GM19240 (cell line): ENCODE measurements around the gene NOXO1.

Source experiments
- DNase-seq: peaks from one replicate; pipeline ENCODE4 v3.0.0; 2011; ENCODE audit warnings: low spot score; ENCODE audit not compliant: insufficient read length

The NOXO1 gene

DNA sequence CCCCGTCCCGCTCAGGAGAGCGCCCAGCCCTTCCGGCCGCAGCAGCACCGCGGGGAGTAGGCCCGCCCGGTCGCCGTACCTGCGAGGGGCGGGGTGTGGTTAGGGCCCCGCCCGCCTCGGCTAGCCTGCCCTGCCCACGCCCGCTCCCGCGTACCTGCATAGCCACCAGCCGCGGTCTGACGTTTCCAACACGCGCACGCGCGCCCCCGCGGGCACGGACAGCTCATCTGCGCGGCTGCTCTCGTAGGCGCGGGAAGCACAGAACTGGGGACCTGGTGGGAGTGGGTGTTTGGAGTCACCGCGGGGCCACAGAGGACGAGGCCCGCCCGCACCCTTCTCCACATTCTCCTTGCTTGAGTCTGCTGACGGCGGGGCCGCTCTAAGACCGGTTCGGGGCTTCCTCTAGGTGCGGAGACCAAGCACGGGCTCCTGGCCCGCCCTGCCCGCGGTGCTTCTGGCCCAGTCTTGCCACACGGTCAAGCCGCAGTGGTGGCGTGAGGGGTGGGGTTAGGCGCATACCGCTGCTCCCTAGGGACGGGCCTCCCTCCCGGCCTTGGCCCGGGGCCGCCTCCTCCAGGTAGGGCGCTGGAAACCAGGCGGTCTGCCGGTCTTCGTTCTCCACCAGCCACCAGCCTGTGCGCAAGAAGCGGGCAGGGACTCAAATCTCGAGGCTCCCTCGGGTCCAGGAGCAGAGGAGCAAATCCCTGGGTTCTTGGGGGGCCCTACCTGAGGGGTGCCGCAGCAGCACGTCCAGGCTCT lies 1.8 kb downstream of the NOXO1 start:
- no peak for DNase-seq

DNA sequence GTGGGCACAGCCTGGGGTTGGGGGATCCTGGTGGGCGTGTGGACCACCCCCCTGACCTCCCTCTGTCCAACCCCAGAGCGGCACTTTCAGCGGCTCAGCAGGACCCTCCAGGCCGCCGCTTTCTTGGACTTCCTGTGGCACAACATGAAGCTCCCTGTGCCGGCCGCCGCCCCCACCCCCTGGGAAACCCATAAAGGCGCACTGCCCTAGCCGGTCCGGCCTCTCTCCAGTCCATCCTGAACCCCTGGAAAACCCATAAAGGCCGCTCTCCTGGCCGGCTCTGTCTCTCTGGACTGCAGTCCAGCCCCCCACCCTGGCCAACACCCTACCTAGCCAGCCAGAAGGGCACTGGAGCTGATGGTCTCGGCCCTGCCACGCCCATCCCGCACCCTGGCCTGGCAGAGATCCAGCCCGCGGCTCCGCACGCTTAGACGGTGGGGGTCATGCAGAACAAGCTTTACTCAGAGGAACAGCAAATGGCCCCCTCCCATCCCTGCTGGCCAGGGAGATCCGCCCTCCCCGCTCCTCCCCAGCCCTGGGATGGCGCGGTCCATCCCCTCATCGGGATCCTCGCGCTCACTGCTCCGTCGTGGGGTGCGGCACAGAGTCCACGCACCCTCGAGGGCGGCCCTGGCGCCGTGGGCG lies 2.7 kb downstream of the NOXO1 start:
- DNase-seq = no peak

DNA sequence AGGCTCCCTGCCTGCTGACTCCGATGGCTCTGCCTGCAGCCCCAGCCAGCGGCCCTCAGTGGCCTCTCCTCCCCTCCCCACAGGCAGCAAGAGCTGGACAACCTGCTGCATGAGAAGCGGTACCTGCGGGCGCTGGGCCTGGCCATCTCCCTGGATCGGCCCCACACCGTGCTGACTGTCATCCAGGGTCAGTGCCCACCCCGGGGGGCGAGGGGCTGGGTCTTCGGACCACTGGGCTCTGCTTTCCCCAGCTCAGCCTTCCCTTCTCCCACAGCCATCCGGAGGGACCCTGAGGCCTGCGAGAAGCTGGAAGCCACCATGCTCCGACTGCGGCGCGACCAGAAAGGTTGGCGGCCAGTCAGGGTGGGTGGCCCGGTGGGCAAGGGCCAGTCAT lies 3.4 kb downstream of the NOXO1 start:
- DNase-seq = no peak

DNA sequence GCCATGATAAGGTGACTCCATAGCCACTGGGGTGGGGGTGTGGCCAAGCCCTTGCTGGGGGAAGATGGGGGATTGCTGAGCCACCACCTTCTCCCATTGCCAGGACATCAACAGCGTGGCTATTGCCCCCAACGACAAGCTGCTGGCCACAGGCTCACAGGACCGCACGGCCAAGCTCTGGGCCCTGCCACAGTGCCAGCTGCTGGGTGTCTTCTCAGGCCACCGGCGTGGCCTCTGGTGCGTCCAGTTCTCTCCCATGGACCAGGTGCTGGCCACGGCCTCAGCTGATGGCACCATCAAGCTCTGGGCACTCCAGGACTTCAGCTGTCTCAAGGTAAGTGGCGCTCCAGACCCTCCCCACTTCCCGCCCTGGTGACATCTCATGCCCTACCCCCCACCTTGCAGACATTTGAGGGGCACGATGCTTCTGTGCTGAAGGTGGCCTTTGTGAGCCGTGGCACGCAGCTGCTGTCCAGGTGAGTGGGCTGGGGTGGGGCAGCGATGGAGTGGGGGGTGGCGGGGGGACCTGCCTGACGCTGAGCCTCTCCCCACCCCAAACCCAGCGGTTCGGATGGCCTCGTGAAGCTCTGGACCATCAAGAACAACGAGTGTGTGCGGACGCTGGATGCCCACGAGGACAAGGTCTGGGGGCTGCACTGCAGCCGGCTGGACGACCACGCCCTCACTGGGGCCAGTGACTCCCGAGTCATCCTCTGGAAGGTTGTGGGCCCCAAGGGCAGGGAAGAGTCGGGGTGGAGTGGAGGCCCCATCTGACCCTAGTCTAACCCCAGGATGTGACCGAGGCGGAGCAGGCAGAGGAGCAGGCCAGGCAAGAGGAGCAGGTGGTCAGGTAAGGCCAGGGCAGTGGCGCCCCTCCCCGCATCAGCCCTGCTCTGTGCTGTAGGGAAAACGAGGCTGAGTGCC lies 4.1 kb downstream of the NOXO1 start:
- DNase-seq = no peak

DNA sequence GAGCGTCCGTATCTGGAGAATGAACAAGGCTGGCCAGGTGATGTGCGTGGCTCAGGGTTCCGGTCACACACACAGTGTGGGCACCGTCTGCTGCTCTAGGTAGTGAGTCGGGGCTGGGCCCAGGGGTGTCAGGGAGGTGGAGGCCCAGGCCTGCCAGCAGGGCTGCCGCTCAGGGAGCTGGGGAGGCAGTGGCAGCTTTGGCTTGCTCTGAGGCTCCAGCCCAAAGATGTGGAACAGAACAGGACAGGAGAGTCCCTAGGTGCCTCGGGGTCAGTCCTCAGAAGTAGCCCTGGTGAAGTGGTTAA lies 5.1 kb downstream of the NOXO1 start:
- DNase-seq = no peak

DNA sequence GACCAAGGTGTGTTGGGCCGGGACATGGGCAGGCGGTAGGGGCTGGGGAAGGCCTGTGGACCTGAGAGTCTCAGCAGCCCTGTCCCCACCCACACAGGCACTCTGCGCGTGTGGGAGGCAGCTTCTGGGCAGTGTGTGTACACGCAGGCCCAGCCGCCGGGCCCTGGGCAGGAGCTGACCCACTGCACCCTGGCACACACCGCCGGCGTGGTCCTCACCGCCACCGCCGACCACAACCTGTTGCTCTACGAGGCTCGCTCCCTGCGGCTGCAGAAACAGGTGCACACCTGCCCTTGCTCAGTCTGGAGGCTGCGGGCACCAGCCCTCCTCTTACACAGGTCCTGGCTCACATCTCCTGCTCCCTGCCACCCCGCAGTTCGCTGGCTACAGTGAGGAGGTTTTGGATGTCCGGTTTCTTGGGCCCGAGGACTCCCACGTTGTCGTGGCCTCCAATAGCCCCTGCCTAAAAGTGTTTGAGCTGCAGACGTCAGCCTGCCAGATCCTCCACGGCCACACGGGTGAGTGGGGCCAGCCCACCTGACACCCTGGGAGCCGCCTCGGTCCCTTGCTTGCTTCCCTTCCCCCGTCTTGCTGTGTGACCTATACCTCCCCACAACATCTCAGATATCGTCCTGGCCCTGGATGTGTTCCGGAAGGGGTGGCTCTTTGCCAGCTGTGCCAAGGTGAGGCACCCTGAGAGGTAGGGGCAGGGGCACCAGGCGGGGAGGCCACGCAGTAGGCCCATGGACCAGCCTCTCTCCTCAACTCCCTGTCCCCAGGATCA lies 5.6 kb downstream of the NOXO1 start:
- no peak for DNase-seq

DNA sequence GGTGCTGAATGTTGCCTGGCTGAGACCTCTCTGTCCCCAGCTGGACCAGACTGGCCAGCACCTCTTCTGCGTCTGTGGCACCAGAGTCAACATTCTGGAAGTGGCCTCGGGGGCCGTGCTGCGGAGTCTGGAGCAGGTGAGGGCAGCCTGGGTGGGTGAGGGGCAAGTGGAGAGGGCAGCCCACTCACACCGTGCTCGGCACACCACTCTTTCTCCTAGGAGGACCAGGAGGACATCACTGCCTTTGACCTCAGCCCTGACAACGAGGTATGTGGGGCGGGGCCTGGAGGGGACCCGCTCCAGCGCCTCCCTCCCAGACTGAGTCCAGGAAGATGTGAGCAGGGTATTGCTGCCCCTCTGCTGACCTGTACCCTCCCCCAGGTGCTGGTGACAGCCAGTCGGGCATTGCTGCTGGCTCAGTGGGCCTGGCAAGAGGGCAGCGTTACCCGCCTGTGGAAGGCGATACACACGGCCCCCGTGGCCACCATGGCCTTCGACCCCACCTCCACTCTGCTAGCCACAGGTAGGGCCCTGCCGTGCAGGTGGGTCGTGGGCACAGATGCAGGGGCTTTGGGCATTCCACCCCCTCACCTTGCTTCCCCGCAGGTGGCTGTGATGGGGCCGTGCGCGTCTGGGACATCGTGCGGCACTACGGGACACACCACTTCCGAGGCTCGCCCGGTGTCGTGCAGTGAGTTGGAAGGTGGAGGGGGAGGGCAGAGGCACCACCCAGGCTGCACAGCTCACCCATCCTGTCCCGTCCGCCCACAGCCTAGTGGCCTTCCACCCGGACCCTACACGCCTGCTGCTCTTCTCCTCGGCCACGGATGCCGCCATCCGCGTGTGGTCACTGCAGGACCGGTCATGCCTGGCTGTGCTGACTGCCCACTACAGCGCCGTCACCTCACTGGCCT lies 6.9 kb downstream of the NOXO1 start:
- no peak for DNase-seq

DNA sequence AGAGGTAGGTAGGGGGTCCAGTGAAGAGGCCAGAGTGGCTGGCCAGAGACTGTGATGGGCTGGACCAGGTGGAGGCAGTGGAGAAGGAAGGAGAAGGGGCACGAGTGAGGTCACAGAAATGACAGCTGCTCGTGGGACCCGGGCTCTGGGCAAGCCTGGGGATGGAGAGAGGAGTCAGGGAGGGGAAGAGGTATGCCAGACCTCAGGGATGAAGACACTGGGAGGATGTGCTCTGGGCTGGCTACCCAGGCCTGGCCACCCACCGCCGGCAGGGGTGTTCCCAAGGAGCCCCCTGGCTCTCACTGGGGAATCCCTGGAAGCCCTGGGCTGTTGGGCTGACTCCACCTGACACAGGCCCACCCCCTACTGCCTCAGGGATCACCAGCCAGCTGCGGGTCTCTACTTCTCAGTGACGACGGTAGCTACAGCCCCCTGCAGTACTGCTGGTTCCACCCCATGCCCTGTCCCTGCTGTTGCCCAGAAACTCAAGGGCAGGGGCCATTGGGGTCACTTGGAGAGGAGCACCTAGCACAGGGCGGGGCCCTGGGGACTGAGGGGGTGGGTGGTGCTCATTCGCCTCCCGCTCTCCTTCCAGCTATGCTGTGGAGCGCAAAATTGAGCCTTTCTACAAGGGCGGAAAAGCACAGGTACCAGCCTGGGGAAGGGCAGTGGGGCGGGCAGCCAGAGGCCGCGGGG lies 7.7 kb downstream of the NOXO1 start:
- DNase-seq = no peak

DNA sequence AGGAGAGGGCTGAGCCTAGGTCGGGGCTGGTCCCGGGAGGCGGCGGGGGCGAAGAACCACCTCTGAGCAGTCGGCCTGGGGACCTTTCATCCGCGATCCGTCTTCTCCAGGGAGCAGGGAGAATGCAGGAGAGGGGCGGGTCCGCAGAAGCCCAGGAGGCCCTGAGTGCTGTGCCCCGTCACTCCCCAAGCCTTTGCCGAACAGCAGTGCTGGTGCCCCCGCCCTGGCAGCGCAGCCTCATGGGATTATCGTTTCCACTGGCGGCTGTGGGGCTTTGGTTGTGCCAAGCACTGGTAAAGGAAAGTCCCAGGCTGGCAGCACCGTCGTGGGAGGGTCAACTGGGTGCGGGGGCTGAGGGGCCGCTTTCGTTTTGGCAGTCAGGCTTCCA lies 8.8 kb downstream of the NOXO1 start:
- no peak for DNase-seq

DNA sequence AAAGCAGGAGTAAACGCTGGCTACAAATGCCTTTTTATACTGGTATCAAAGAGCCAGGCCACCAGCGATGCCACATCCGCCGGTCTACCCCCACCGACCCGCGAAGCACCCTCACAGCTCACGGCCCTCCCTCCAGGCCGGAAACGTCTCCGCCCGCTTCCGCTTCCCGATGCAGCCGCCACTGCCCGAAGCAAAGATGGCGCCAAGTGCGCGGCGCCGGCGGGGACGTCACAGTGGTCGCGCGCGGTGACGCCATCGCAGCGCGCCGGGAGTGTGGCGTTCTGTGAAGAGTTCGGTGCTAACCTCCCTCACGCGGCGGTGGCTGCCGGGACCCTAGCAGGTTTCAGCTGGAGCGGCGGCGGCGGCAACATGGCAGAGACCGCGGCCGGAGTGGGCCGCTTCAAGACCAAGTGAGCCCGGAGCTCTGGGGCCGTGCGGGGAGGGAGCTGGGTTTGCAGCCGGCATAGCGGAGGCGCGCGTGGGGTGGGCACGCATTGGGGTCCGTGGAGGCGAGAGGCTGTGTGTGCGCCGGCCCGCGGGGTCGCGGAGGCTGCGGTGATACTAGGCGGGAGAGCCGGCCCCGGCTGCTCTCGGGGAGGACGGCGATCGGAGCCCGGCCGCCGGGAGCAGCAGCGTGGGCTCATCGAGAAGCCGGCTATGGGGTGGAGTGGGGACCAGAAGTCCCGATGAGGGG lies 9.3 kb downstream of the NOXO1 start, which contains the start of gene TBL3:
TSS of gene TBL3 (plus strand) at position 258 of the 694 bp plus-strand sequence. CDS start at position 370, 112 bp downstream.
- DNase-seq = peak; percentile 100

DNA sequence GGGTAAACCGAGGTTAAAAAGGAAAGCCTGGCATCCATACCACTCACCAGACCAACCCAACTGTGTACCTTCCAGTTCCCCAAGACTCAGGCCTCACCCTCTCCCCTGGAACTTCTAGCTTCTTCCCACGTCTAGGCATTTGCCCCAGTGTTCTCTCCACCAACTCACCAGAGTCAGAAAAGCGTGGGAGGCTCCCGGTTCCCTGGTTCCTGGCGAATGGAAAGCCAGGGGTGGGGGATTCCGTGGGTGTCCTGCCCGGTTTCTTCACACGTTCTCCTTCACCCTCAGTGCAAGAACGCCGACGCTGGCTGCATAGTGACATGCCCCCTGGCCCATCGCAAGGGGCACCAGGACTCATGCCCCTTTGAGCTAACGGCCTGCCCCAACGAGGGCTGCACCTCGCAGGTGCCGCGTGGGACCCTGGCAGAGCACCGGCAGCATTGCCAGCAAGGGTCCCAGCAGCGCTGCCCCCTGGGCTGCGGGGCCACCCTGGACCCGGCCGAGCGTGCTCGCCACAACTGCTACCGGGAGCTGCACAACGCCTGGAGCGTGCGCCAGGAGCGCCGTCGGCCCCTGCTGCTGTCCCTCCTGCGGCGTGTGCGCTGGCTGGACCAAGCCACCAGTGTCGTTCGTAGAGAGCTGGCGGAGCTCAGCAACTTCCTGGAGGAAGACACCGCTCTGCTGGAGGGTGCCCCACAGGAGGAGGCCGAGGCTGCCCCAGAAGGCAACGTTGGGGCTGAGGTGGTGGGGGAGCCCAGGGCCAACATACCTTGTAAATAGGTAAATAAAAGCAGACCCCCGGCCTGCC lies 12.9 kb downstream of the NOXO1 start:
- DNase-seq = no peak

DNA sequence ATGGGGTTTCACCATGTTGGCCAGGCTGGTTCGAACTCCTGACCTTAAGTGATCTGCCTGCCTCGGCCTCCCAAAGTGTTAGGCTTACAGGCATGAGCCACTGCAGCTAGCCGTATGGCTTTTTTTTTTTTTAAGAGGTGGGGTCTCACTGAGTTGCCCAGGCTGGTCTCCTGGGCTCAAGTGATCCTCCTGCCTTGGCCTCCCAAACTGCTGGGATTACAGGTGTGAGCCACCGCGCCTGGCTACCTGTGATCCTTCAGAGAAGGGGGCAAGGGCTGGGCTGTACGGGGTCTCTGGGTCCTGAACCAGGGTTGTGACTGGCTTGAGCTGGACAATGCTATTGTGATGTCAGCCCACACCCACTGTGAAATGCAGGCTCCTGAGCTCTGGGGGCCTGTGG lies 14.8 kb downstream of the NOXO1 start, which contains the start of gene RNF151:
TSS of gene RNF151 (plus strand) at position 397 of the 400 bp plus-strand sequence. CDS start 26 bp downstream, outside the sequence.
- DNase-seq = no peak

DNA sequence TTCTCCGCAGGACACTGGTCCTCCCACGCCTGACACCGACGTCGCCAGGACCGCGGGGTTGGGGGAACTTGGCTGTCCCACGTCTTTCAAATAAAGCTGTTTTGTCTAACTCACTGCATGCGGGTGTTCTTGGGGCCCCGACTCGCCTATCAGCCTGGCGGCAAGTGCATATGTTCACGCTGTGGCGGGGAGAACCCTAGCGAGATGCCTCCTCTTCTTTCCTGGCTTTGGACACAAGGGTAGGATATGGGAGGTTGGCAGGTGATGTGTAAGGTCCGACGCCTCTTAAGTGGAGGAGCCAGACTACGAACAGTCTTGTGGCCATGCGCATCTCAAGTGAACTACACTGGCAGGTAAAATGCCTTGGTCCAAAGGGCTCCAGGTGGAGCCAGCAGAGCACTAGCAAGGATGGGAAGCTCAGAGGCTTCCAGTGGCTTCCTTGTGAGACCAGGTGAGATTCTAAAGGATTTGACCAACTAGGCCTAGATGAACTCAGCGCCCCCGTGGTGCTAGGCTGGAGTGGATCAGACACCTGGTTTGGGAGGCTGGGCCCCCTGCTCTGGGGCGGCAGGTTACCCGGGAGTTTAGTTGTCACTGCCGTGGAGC lies 15.8 kb downstream of the NOXO1 start:
- DNase-seq = no peak

DNA sequence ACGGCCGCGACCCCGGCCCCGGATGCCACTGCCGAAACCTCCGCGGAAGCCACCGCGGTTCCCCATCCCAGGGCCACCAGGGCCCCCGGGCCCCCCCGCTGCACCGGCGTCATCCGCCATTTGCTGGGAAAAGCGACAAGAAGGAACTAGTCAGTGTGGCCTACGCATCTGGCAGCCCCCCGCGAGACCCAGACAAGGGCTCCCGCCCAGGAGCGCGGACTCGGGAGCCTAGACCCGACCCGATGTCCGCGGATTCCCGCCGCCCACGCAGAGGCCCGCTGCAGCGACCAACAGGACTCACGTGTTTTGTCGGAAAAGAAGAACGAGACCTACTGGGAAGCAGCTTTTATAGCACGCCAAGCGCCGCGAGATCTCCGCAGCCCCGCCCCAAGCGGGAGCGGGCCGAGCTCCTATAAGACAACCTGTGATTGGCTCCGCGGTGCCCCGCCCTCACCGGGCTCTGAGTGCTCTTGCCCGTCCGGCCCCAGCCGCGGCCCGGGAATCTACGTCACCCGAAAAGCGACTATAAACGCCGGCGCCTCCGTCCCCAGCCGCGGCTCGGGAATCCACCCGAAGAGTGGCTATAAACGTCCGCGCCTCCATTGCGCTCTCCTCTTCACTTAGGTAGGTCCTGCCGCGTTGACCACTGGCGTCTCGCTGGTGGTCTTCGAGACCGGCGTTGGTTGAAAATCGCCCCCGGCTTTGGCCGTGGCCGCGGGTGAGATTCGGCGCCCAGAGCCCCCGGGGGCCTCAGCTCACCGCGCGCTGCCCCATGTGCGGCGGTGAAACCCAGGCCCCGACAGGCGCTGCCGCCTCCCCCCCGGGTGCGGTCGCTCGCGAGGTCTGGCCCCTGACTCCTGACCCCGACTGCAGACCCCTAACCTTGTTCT lies 16.5 kb downstream of the NOXO1 start, which contains the start of gene RPS2:
TSS of gene RPS2 (minus strand) at position 321 of the 890 bp plus-strand sequence. CDS start at position 120, 201 bp downstream.
- peak; percentile 100 for DNase-seq

DNA sequence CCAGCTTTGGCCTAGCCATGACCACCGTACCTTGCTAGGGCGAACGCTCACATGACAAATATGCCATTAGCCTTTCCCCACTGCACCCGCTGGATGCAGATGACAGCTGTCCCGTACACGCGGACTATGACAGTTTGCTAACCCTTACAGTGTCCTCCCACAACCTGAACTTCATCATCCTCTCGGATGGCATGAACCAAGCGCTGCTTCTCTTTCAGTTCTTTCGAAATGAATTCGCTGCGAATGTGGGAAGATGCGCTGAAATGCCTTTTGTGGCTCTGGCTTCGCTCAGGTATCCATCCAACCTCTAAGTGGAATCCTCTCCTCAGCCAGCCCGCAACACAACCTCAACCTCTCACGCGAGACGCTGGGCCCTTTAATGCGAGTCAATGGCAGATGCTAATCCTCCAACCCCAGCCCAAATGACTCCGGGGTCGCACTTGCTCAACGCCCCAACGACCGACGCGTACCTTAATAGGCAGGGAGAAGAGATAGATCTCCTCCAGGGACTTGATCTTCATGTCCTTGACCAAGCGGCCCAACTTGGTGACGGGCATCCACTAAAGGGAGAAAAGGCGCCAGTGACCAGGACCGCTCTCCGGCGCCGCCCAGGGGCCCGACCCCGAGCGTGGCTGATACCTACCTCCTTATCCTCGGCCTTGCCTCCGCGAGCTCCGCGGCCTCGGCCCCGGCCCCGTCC lies 17.3 kb downstream of the NOXO1 start:
- DNase-seq = no peak
